MM.1S (cell line): Measurements from ENCODE around the gene CREB5.
"Not testable (repeated sequence)": the region's sequence is repeated elsewhere in the genome, so short reads cannot be mapped to it uniquely, and the experiment has no call there.

ENCODE experiments used
- DNase-seq: peaks from one replicate; pipeline ENCODE4 v3.0.0-alpha.2; 2015
- H2AFZ ChIP-seq: fragments of 300-600 bp; sonication (generic); 2 replicates; pipeline ENCODE4 v1.6.0; 2016; ENCODE audit warnings: antibody characterized with exemption, low read length
- H3F3A ChIP-seq: fragments of 300-600 bp; sonication (generic); 2 replicates; pipeline ENCODE4 v1.6.1; 2016; ENCODE audit warnings: mild to moderate bottlenecking, antibody characterized with exemption, low read length, moderate library complexity, mixed read lengths; ENCODE audit not compliant: insufficient read depth
- H3K27ac ChIP-seq: fragments of 300-600 bp; sonication (generic); 2 replicates; pipeline ENCODE4 v1.5.1; 2016; ENCODE audit warnings: mild to moderate bottlenecking, low read length
- H3K27me3 ChIP-seq: fragments of 300-600 bp; sonication (generic); replicated peaks from 2 replicates; pipeline ENCODE4 v1.6.0; 2016; ENCODE audit warnings: low read length; ENCODE audit not compliant: insufficient read depth
- H3K36me3 ChIP-seq: fragments of 300-600 bp; sonication (generic); replicated peaks from 2 replicates; pipeline ENCODE4 v1.6.1; 2016; ENCODE audit warnings: mild to moderate bottlenecking, low read length, mixed read lengths; ENCODE audit not compliant: insufficient read depth
- H3K4me1 ChIP-seq: fragments of 300-600 bp; sonication (generic); 2 replicates; pipeline ENCODE4 v1.6.1; 2016; ENCODE audit warnings: low read length, mixed read lengths
- H3K4me2 ChIP-seq: fragments of 300-600 bp; sonication (generic); 2 replicates; pipeline ENCODE4 v1.6.0; 2016; ENCODE audit warnings: low read depth, low read length
- H3K4me3 ChIP-seq: fragments of 300-600 bp; sonication (generic); 2 replicates; pipeline ENCODE4 v1.5.1; 2016; ENCODE audit warnings: low read length, mixed read lengths
- H3K79me2 ChIP-seq: fragments of 300-600 bp; sonication (generic); 2 replicates; pipeline ENCODE4 v1.6.1; 2016; ENCODE audit warnings: mixed run types, low read length, mixed read lengths
- H3K9ac ChIP-seq: fragments of 300-600 bp; sonication (generic); 2 replicates; pipeline ENCODE4 v1.6.1; 2016; ENCODE audit warnings: low read length, mixed read lengths
- H3K9me2 ChIP-seq: fragments of 300-600 bp; sonication (generic); replicated peaks from 2 replicates; pipeline ENCODE4 v1.6.1; 2016; ENCODE audit warnings: mild to moderate bottlenecking, low read length, mixed read lengths; ENCODE audit not compliant: insufficient read depth
- H3K9me3 ChIP-seq: fragments of 300-600 bp; sonication (generic); replicated peaks from 2 replicates; pipeline ENCODE4 v1.6.1; 2016; ENCODE audit warnings: mild to moderate bottlenecking, low read length, mixed read lengths; ENCODE audit not compliant: insufficient read depth
- H4K20me1 ChIP-seq: fragments of 300-600 bp; sonication (generic); 2 replicates; pipeline ENCODE4 v1.6.1; 2016; ENCODE audit warnings: mild to moderate bottlenecking, low read length, moderate library complexity, mixed read lengths; ENCODE audit not compliant: insufficient read depth
- CTCF ChIP-seq: fragments of 300-600 bp; sonication (generic); IDR thresholded peaks from 2 replicates; pipeline ENCODE4 v1.5.1; 2016; ENCODE audit warnings: antibody characterized with exemption, low read length, mixed read lengths
- EZH2 ChIP-seq: fragments of 300-600 bp; sonication (generic); optimal IDR thresholded peaks from 2 replicates; pipeline ENCODE3; 2017; ENCODE audit warnings: low read depth, mild to moderate bottlenecking, antibody characterized with exemption, low read length, mixed read lengths
- EZH2phosphoT487 ChIP-seq: fragments of 300-600 bp; sonication (generic); IDR thresholded peaks from 2 replicates; pipeline ENCODE4 v1.6.1; 2018; ENCODE audit warnings: antibody characterized with exemption, low read length

CREB5 gene

GRCh38 chr7:28608237-28608656 is 195.9 kb downstream of the CREB5 start:
- no peak for DNase-seq
- H3F3A ChIP-seq = no peaks in the 10 kb centered on the region
- no peak overlapping the region for H3K27ac ChIP-seq
- H3K9ac ChIP-seq = no peak overlapping the region
- no peaks in the 10 kb centered on the region for H3K9me3 ChIP-seq
- TF ChIP-seq CTCF (no peak), EZH2phosphoT487 (no peak), EZH2 (no peak)
- no peaks in the 10 kb centered on the region for H3K27me3 ChIP-seq
- H3K4me2 ChIP-seq = no peak overlapping the region
- no peaks in the 10 kb centered on the region for H3K79me2 ChIP-seq
- no peaks in the 10 kb centered on the region for H3K36me3 ChIP-seq
- no peak overlapping the region for H2AFZ ChIP-seq
- no peaks in the 10 kb centered on the region for H4K20me1 ChIP-seq
- no peaks in the 10 kb centered on the region for H3K4me1 ChIP-seq
- H3K9me2 ChIP-seq = no peaks in the 10 kb centered on the region
- H3K4me3 ChIP-seq = no peak overlapping the region

- Histone ChIP-seq H3K4me1 (no peaks in the 10 kb centered on the region), H2AFZ (no peak overlapping the region), H3K4me3 (no peak overlapping the region), H3K36me3 (no peaks in the 10 kb centered on the region), H3F3A (no peaks in the 10 kb centered on the region), H3K4me2 (no peak overlapping the region), H3K27ac (no peak overlapping the region), H3K79me2 (no peaks in the 10 kb centered on the region), H4K20me1 (no peaks in the 10 kb centered on the region), H3K27me3 (no peaks in the 10 kb centered on the region), H3K9me3 (no peaks in the 10 kb centered on the region), H3K9me2 (no peaks in the 10 kb centered on the region), H3K9ac (no peak overlapping the region)
- DNase-seq = no peak
- no peak for TF ChIP-seq CTCF
These were observed 196.4 kb downstream of the CREB5 start for GRCh38 chr7:28608731-28609130.

- Histone ChIP-seq H4K20me1 (no peaks in the 10 kb centered on the region), H3F3A (no peaks in the 10 kb centered on the region), H3K27ac (no peak overlapping the region), H3K9ac (no peak overlapping the region), H3K9me2 (no peaks in the 10 kb centered on the region), H3K4me1 (no peaks in the 10 kb centered on the region), H3K4me2 (no peak overlapping the region), H3K4me3 (no peak overlapping the region), H3K27me3 (no peaks in the 10 kb centered on the region), H3K36me3 (no peaks in the 10 kb centered on the region), H3K79me2 (no peaks in the 10 kb centered on the region), H2AFZ (no peak overlapping the region), H3K9me3 (no peaks in the 10 kb centered on the region)
- TF ChIP-seq CTCF = no peak
- TF ChIP-seq EZH2phosphoT487 = no peak
- no peak for TF ChIP-seq EZH2
- DNase-seq = no peak
These were observed 197.3 kb downstream of the CREB5 start for GRCh38 chr7:28609608-28610007.

GRCh38 chr7:28611399-28611897 is 199.1 kb downstream of the CREB5 start:
- not testable (repeated sequence) for H3K79me2 ChIP-seq, H3K9ac ChIP-seq, H2AFZ ChIP-seq, H3K4me1 ChIP-seq, H3K9me3 ChIP-seq, H4K20me1 ChIP-seq, H3K27ac ChIP-seq, DNase-seq, H3K9me2 ChIP-seq, H3F3A ChIP-seq, H3K27me3 ChIP-seq, H3K36me3 ChIP-seq, H3K4me2 ChIP-seq, H3K4me3 ChIP-seq
